ENCODE measurements around the gene POLG. TPM values are rescaled to one million over a fixed set of nuclear protein-coding genes. Genes with fewer than 3 reads are reported as not detected.

POLG gene
- polyA plus RNA-seq, 1 donor (not counting 4 experiments of a cell fraction or from before 2014, with no cell fraction given): 29.6 TPM

DNA sequence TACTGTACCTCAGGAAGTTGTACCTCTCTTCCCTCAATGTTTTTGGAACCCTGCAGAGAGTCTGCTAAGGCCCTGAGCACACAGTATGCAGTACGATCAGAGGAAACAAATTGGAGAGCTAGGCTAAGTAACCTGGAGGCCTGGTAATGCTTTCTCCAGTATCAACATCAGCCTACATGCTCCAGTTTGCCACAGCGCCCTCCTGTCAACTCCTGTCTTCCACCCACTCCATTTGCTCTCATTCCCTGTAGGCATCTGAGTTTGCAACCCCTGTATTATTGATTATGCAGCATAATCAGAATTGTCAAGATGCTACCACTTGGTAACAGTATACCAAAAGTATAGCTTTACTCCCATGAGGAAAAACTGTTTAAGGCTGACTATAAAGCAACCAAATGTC, 14.4 kb downstream of the POLG start:
- H3K4me2 ChIP-seq (ENCODE audit: control insufficient read depth, extremely low read depth, insufficient read depth, low read depth, low read length): no peak overlapping the region
- peaks cover 18% of the 10 kb centered on the region for H4K20me1 ChIP-seq (ENCODE audit: control insufficient read depth, extremely low read depth, insufficient read depth, low read length)
- no peak overlapping the region for H3K27ac ChIP-seq (ENCODE audit: control insufficient read depth, insufficient read depth, low read length)
- H3K36me3 ChIP-seq (ENCODE audit: control insufficient read depth in 2 of 2, extremely low read depth in 1 of 2, insufficient read depth in 2 of 2, low read length in 2 of 2): peaks cover 70 to 71% of the 10 kb centered on the region in 2 experiments
- H3K9me1 ChIP-seq (ENCODE audit: control insufficient read depth, extremely low read depth, insufficient read depth, low read length): no peaks in the 10 kb centered on the region
- no peaks in the 10 kb centered on the region for H3K9me3 ChIP-seq (ENCODE audit: control insufficient read depth, low read depth, low read length)
- H2AFZ ChIP-seq (ENCODE audit: control insufficient read depth, low read length): no peak overlapping the region
- H3K27me3 ChIP-seq (ENCODE audit: control insufficient read depth, extremely low read depth, insufficient read depth, low read length): no peaks in the 10 kb centered on the region
- no peak overlapping the region for H3K4me3 ChIP-seq (ENCODE audit: control insufficient read depth in 2 of 3, extremely low read depth in 1 of 3, insufficient read depth in 2 of 3, low read depth in 1 of 3, low read length in 3 of 3)
- H3K9ac ChIP-seq (ENCODE audit: control insufficient read depth, extremely low read depth, insufficient read depth, low read length): no peak overlapping the region
- no peak for DNase-seq (ENCODE audit: low read depth, low spot score)
- H3K79me2 ChIP-seq (ENCODE audit: control insufficient read depth, insufficient read depth, low read length): peaks cover 20% of the 10 kb centered on the region
- H3K4me1 ChIP-seq (ENCODE audit: control insufficient read depth, extremely low read depth, insufficient read depth, low read length): no peaks in the 10 kb centered on the region
- TF ChIP-seq EZH2 (IDR thresholded peaks at IDR 0.05; ENCODE audit: low read length) (no peak), CTCF (optimal IDR thresholded peaks at IDR 0.05 in 1 of 3, IDR thresholded peaks at IDR 0.05 in 1 of 3, conservative IDR thresholded peaks at IDR 0.05 in 1 of 3; ENCODE audit: extremely low read depth in 1 of 3, insufficient read depth in 2 of 3, low read length in 3 of 3) (no peak)
- FAIRE-seq: no peak
- dilution Hi-C loops (cut with MboI; ENCODE audit: extremely low pct_ligation_motif_present, low sequenced_read_pairs): no loop called here

GRCh38 chr15:89319678-89320077, 14.9 kb downstream of the POLG start:
- Histone ChIP-seq H4K20me1 (ENCODE audit: control insufficient read depth, extremely low read depth, insufficient read depth, low read length) (peaks cover 20% of the 10 kb centered on the region), H3K4me2 (ENCODE audit: control insufficient read depth, extremely low read depth, insufficient read depth, low read depth, low read length) (no peak overlapping the region), H3K4me1 (ENCODE audit: control insufficient read depth, extremely low read depth, insufficient read depth, low read length) (no peaks in the 10 kb centered on the region), H3K9me3 (ENCODE audit: control insufficient read depth, low read depth, low read length) (no peaks in the 10 kb centered on the region), H3K27ac (ENCODE audit: control insufficient read depth, insufficient read depth, low read length) (no peak overlapping the region), H3K9me1 (ENCODE audit: control insufficient read depth, extremely low read depth, insufficient read depth, low read length) (no peaks in the 10 kb centered on the region), H3K4me3 (ENCODE audit: control insufficient read depth in 2 of 3, extremely low read depth in 1 of 3, insufficient read depth in 2 of 3, low read depth in 1 of 3, low read length in 3 of 3) (no peak overlapping the region), H3K27me3 (ENCODE audit: control insufficient read depth, extremely low read depth, insufficient read depth, low read length) (no peaks in the 10 kb centered on the region), H2AFZ (ENCODE audit: control insufficient read depth, low read length) (no peak overlapping the region), H3K79me2 (ENCODE audit: control insufficient read depth, insufficient read depth, low read length) (peaks cover 19% of the 10 kb centered on the region), H3K36me3 (ENCODE audit: control insufficient read depth in 2 of 2, extremely low read depth in 1 of 2, insufficient read depth in 2 of 2, low read length in 2 of 2) (peaks cover 67 to 71% of the 10 kb centered on the region in 2 experiments), H3K9ac (ENCODE audit: control insufficient read depth, extremely low read depth, insufficient read depth, low read length) (no peak overlapping the region)
- DNase-seq (ENCODE audit: low read depth, low spot score): no peak
- dilution Hi-C loops (cut with MboI; ENCODE audit: extremely low pct_ligation_motif_present, low sequenced_read_pairs): no loop called here
- TF ChIP-seq EZH2 (IDR thresholded peaks at IDR 0.05; ENCODE audit: low read length) (no peak), CTCF (optimal IDR thresholded peaks at IDR 0.05 in 1 of 3, IDR thresholded peaks at IDR 0.05 in 1 of 3, conservative IDR thresholded peaks at IDR 0.05 in 1 of 3; ENCODE audit: extremely low read depth in 1 of 3, insufficient read depth in 2 of 3, low read length in 3 of 3) (no peak)
- no peak for FAIRE-seq
